GM06990 (cell line): Measurements from ENCODE around the gene GPHN.

ENCODE experiments used
- DNase-seq: peaks from one replicate; pipeline ENCODE4 v3.0.0-alpha.2; 2011; ENCODE audit not compliant: insufficient read length; ENCODE audit errors: extremely low read depth
- H3K27me3 ChIP-seq: replicated peaks from 2 replicates; pipeline ENCODE4 v1.6.0; 2011; ENCODE audit warnings: low read length; ENCODE audit not compliant: control insufficient read depth, insufficient read depth
- H3K36me3 ChIP-seq: 2 replicates; pipeline ENCODE4 v1.5.1; 2011; ENCODE audit warnings: low read length; ENCODE audit not compliant: control insufficient read depth, insufficient read depth
- H3K4me3 ChIP-seq: replicated peaks from 2 replicates; pipeline ENCODE4 v1.5.1; 2011; ENCODE audit warnings: low read depth, mild to moderate bottlenecking, control low read depth, low read length
- CTCF ChIP-seq: IDR thresholded peaks from 2 replicates; pipeline ENCODE4 v1.5.1; 2011; ENCODE audit warnings: low read length, control low read depth, mild to moderate bottlenecking, inconsistent platforms; ENCODE audit not compliant: insufficient read depth, poor library complexity, severe bottlenecking

Gene GPHN

DNA sequence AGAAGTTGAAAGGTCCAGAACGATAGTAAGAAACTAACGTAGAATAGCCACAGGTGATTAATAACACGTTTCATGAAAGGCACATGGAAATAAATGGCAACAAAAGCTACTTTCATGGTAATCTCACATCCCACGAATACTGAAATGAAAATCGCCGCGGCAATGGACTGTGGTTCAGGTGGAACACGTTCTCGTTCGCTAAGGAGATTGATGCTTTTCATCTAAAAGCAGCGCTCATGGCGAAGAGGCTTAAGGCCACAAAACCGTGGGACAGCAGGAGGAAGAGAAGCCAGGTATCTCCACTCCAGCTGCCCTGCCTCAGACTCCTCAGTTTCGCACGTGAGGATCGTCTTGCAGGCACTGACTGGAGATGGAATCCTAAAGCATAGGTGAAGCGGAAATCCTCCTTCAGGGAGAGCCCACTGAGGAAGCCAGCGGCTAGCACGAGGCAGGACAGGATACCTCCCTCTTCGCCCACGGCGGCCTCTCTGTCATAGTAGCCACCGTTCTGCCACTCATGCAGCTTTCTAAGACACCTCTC is 696 bp upstream of the GPHN start:
- peak overlapping the region; percentile 100 for H3K4me3 ChIP-seq
- H3K36me3 ChIP-seq: no peaks in the 10 kb centered on the region
- DNase-seq: no peak
- no peak for TF ChIP-seq CTCF
- H3K27me3 ChIP-seq: no peaks in the 10 kb centered on the region

DNA sequence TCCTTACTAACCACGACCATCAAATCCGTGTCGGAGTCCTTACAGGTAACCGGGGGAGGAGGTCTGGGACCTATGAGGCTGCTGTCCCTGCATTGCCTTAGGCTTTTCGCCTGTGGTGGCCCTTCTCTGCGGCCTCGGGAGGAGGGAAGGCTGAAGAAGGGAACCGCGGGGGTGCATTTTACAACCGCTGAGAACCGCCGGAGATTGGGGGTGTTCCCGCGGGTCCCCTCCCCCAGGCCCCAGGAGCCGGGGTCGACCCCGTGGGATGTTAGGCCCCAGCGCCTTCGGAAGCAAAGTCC is 549 bp downstream of the GPHN start:
- DNase-seq: no peak
- no peak for TF ChIP-seq CTCF
- peak overlapping the region; percentile 100 for H3K4me3 ChIP-seq

DNA sequence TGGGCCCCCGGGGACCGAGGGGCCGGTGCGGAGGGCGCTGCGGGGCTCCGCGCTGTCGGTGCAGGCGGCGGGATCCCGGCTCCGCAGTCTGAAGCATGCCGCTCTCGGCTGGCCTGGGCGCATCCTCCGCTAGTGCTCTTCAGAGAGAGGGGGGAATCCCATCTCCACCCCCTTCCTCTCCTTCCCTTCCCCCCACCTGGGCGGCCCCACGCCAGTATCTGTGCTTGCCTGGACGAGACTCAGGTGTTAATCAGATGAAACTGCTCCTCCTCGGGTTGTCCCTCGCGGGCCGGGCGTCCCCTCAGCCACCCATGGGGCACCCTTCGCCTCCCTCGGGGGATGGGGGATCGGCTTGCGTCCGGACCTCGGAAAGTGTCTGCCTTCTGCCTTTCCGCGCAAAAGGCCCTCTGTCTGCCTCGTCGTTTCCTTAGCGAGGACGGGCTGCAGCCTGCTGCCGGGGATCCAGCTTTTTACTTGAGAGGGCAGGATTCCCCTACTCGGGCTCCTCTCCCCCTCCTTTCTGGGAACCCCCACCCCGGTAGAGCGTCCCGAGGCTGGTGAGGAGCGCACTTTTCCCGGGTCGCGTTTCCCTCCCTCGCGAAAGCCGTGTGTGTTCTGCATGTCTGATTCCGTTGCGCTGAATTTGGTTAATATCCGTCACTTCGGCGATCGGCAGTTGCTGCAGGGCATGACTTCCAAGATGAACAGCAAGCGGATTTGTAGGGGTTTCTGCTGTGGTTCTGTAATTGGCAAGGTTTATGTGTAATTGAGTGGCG is 1.1 kb downstream of the GPHN start:
- Histone ChIP-seq H3K27me3 (no peaks in the 10 kb centered on the region), H3K4me3 (peak overlapping the region; percentile 100), H3K36me3 (no peaks in the 10 kb centered on the region)
- DNase-seq: peak; percentile 83
- no peak for TF ChIP-seq CTCF

More for the DNA sequence above, 549 bp downstream of the GPHN start:
- Histone ChIP-seq H3K27me3 (no peaks in the 10 kb centered on the region), H3K36me3 (no peaks in the 10 kb centered on the region)

- Histone ChIP-seq H3K4me3 (peak overlapping the region; percentile 100), H3K36me3 (no peaks in the 10 kb centered on the region), H3K27me3 (no peaks in the 10 kb centered on the region)
- DNase-seq: no peak
- TF ChIP-seq CTCF: no peak
Observed at GRCh38 chr14:66509874-66510273, 1.9 kb downstream of the GPHN start.

DNA sequence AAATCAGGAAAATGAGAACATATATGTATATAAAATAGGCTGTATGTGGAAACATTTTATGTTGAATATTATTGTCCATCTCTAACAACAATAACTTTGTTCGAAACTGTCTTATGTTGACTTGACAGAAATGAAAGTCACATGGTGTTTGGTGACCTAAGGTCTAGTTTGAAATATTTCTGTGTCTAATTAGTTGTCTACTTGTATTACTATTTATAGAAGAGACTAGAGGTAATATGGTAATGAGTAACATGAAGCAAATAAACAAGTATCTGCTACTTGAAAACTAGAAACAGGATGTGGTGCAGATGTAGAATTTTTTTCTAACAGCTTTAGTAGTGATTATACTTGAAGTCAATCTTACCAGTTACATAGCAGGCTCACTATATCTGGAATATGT is 3.9 kb downstream of the GPHN start:
- H3K27me3 ChIP-seq: no peaks in the 10 kb centered on the region
- no peaks in the 10 kb centered on the region for H3K36me3 ChIP-seq
- TF ChIP-seq CTCF: no peak
- H3K4me3 ChIP-seq: no peak overlapping the region
- DNase-seq: peak; percentile 58
